Measurements from ENCODE around the gene PRKCSH.
A peak's percentile ranks its signal among the peaks of the same experiment; 100 is the strongest.
"Not testable (repeated sequence)": the region's sequence is repeated elsewhere in the genome, so short reads cannot be mapped to it uniquely, and the experiment has no call there.

The PRKCSH gene

DNA sequence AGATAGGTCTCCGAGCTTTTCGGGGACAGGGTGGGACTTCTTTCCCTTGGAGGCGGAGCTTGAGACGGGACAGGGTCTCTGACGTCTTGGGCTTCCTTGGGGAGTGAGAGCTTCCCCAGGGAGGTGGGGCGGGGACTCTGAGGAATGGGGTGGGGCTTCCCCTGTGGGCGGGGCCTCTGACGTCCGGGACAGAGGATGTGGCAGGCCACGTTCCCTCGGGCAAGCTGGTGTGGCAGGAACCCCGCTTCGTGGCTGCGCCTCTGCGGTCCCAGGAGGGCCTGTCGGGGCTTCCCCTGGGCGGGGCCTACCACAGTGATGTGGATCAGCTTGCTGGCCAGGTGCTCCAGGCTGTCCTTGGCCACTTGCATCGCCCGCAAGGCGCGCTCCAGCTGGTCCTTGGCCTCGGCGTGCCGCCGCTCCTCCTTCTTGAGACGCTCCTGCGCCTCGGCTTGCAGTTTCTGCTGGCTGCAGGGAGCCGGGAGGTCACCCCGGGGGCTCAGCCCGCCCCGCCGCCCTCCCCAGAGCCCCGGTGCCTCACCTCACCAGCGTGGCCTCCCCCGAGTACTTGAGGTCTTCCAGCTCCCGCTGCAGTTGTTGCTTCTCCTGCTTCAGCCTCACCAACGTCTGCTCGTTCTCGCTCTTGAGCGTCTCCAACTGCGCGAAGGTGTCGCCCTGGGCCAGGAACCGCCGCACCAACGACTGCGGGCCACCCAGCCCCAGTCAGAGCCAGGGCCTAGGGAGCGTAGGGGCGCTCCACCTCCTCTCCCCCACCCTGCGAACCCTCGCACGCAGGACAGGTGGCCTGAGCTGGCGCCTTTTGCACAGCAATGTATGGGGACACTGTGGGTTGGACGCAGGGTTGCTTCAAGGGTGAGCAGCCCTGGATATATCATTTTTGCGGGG, 13.0 kb upstream of the PRKCSH start:
- TF ChIP-seq, protein P1, sequence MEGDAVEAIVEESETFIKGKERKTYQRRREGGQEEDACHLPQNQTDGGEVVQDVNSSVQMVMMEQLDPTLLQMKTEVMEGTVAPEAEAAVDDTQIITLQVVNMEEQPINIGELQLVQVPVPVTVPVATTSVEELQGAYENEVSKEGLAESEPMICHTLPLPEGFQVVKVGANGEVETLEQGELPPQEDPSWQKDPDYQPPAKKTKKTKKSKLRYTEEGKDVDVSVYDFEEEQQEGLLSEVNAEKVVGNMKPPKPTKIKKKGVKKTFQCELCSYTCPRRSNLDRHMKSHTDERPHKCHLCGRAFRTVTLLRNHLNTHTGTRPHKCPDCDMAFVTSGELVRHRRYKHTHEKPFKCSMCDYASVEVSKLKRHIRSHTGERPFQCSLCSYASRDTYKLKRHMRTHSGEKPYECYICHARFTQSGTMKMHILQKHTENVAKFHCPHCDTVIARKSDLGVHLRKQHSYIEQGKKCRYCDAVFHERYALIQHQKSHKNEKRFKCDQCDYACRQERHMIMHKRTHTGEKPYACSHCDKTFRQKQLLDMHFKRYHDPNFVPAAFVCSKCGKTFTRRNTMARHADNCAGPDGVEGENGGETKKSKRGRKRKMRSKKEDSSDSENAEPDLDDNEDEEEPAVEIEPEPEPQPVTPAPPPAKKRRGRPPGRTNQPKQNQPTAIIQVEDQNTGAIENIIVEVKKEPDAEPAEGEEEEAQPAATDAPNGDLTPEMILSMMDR (IDR thresholded peaks at IDR 0.05; ENCODE audit: insufficient read depth, low read length, poor library complexity, severe bottlenecking): no peak
- peaks cover 2% of the 10 kb centered on the region; the same call in 1 of the 2 replicates for H3K27me3 ChIP-seq (replicated peaks; ENCODE audit: control insufficient read depth, insufficient read depth, low read length)
- H3K4me3 ChIP-seq (replicated peaks; ENCODE audit: low read depth, low read length): peak overlapping the region; percentile 43

DNA sequence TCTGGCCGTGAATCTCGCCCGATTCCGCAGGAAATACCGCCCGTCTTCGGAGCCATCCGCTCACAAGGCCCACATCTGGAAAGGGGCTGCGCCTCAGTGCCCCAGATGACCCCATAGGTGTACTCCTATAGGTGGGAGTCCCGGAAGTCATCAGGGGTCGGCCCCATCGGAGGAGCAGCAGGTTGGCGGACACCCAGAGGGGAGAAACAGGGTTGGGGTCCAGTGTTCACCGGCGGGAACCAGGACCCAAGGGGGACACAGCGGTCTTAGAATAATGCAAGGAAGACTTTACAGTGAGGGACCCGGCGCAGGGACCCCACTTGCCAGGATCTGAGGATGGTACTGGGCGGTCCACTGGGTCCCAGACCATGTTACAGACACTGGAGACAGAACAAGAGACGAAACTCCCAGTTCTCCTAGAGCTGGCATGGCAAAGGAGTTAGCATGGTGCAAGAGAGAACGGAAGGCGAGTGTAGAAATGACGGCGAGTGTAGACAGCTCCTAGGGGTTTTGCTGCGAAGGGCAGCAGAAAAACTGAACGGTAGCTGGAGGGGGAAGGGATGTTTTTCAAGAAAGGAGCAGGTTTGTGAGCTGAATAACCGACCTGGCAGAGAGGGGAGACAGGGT, 12.2 kb upstream of the PRKCSH start:
- no peaks in the 10 kb centered on the region for H3K36me3 ChIP-seq (ENCODE audit: control insufficient read depth, insufficient read depth, low read length)
- no peak for DNase-seq (ENCODE audit: extremely low read depth, insufficient read length)
- H3K4me3 ChIP-seq (replicated peaks; ENCODE audit: low read depth, low read length): no peak overlapping the region
- peaks cover 2% of the 10 kb centered on the region; the same call in 1 of the 2 replicates for H3K27me3 ChIP-seq (replicated peaks; ENCODE audit: control insufficient read depth, insufficient read depth, low read length)
- TF ChIP-seq, protein P1 (IDR thresholded peaks at IDR 0.05; ENCODE audit: insufficient read depth, low read length, poor library complexity, severe bottlenecking): no peak

More for the DNA sequence above, 13.0 kb upstream of the PRKCSH start:
- no peaks in the 10 kb centered on the region for H3K36me3 ChIP-seq (ENCODE audit: control insufficient read depth, insufficient read depth, low read length)
- DNase-seq (ENCODE audit: extremely low read depth, insufficient read length): peak; percentile 88

DNA sequence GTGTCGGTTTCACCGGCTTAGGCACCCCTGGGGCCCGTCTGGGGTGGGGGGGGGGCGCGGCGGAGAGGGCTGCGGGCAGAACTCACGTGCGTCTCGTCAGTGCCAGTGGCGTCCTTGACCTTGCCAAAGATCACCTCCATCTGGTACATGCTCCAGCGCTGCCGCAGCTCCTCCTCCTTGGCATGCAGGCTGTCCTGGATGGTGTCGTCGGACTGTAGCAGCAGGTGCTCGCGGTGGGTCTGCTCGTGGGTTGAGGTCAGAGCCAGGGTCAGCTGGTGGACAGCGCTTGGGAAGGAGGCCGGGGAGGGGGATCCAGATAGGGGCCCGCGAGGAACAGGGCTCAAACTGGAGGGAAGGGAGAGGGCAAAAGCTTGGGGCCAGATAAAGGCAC, 11.6 kb upstream of the PRKCSH start:
- no peaks in the 10 kb centered on the region for H3K36me3 ChIP-seq (ENCODE audit: control insufficient read depth, insufficient read depth, low read length)
- no peak for DNase-seq (ENCODE audit: extremely low read depth, insufficient read length)
- TF ChIP-seq, protein P1 (IDR thresholded peaks at IDR 0.05; ENCODE audit: insufficient read depth, low read length, poor library complexity, severe bottlenecking): no peak
- H3K27me3 ChIP-seq (replicated peaks; ENCODE audit: control insufficient read depth, insufficient read depth, low read length): peaks cover 2% of the 10 kb centered on the region; the same call in 1 of the 2 replicates
- H3K4me3 ChIP-seq (replicated peaks; ENCODE audit: low read depth, low read length): no peak overlapping the region

DNA sequence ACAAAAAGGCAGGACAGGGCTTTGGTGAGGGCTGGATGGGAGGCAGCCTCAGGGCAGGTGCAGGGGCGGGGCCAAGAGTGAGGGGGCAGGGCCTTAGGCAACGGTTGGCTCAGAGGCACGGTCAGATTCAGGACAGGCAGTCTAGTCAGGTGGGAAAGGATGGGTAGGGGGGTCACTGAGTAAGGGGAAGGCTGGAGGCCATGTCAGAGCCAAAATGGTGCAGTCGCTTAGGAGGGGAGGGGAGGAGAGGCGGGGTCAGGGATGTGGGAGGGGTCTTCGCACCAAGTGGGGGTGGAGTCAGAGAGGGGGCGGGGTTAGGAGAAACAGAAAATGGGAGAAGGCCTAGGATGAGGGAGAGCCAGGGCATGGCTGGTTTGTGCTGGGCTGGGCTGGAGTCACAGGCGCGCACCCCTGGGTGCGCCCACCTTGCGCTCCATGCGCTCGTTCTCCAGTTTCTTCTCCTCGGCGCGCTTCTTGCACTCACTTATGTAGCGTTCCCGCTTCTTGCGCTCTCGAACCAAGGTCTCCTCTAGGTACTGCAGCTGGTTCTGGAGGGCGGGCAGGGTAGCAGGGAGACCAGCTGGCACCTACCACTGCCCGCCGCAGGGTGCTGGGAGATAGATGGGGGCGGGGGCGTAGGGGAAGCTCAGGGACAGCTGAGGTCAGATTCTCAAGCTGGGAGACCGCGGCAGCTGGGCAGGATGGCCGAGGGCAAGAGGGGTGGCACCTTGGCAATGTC, 9.5 kb upstream of the PRKCSH start:
- no peak for DNase-seq (ENCODE audit: extremely low read depth, insufficient read length)
- no peaks in the 10 kb centered on the region for H3K27me3 ChIP-seq (replicated peaks; ENCODE audit: control insufficient read depth, insufficient read depth, low read length)
- TF ChIP-seq, protein P1 (IDR thresholded peaks at IDR 0.05; ENCODE audit: insufficient read depth, low read length, poor library complexity, severe bottlenecking): no peak

DNA sequence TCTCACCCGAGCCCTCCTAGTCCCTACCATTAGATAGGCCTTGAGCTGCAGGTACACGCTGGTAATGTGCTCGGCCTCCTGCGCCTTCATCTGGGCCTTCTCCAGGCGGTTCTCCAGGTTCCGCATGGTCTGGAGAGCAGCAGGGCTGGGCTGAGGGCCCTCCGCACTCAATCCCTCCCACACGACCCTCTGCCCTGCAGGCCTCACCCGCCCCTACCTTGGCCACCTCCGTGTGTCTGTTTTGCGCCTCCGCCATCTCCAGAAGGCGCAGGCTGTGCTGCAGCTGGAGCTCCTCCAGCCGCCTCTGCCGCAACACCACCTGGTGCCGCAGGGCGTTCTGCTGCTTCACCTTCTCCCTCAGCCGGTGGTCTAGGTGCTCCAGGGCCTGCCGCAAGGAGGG, 8.8 kb upstream of the PRKCSH start:
- TF ChIP-seq, protein P1 (IDR thresholded peaks at IDR 0.05; ENCODE audit: insufficient read depth, low read length, poor library complexity, severe bottlenecking): no peak
- Histone ChIP-seq H3K27me3 (replicated peaks; ENCODE audit: control insufficient read depth, insufficient read depth, low read length) (no peaks in the 10 kb centered on the region), H3K36me3 (ENCODE audit: control insufficient read depth, insufficient read depth, low read length) (no peaks in the 10 kb centered on the region), H3K4me3 (replicated peaks; ENCODE audit: low read depth, low read length) (no peak overlapping the region)
- DNase-seq (ENCODE audit: extremely low read depth, insufficient read length): no peak

More for the DNA sequence above, 9.5 kb upstream of the PRKCSH start:
- Histone ChIP-seq H3K36me3 (ENCODE audit: control insufficient read depth, insufficient read depth, low read length) (no peaks in the 10 kb centered on the region), H3K4me3 (replicated peaks; ENCODE audit: low read depth, low read length) (no peak overlapping the region)

DNA sequence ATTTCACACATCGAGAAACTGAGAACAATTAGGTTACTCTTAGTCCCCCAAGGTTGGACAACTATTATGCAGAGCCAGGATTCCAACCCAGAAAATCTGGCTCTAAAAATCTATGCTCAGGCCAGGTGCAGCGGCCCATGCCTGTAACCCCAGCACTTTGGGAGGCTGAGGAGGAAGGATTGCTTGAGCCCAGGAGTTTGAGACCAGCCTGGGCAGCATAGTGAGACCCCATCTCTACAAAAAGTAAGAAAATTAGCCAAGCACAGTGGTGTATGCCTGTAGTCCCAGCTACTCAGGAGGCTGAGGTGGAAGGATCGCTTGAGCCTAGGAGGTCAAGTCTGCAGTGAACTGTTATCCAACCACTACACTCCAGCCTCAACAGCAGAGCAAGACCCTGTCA, 1.9 kb upstream of the PRKCSH start:
- not testable (repeated sequence) for DNase-seq (ENCODE audit: extremely low read depth, insufficient read length); H3K36me3 ChIP-seq (ENCODE audit: control insufficient read depth, insufficient read depth, low read length); H3K27me3 ChIP-seq (replicated peaks; ENCODE audit: control insufficient read depth, insufficient read depth, low read length); H3K4me3 ChIP-seq (replicated peaks; ENCODE audit: low read depth, low read length)

Data from GM06990 (cell line).